Measurements from ENCODE around the gene CORO7.

CORO7 gene

GRCh38 chr16:4385789-4386450 lies 30.5 kb downstream of the CORO7 start:
- no peak for FAIRE-seq

DNA sequence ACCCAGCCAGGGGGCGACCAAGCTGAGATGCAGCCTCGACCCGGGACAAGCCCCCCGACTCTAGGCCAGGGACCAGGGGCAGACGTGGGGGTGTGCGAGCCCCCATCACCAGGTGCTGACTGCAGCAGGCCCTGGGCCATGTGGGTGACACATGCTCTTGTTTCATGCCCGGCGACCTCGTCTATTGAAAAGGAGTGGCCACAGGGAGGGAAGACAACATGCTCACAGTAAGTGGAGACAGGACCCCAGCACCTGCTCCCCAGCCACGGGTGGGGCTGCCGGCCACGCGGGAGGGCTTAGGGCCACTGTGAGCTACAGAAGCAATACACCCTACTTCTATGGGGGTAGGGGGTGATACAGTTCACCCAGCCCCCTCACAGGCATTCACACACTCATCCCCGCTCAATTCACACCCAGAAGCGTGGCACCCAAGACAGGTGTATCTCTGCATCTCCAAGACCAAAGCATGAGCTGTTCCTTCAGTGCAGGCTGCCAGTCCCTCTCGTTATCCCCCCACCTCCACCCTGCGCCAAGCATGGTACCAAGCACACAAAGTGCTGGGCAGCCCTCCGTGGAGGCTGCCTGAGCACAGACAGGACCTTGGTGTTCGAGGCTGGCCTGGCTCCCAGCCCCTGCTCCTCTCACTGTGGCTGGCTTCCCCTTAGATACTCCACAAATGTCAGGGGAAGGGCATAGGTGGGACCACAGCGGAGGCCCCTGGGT lies 31.2 kb downstream of the CORO7 start:
- no peak for FAIRE-seq

More at GRCh38 chr16:4385789-4386450, 30.5 kb downstream of the CORO7 start:
- DNase-seq (ENCODE audit: insufficient read length, low spot score): no peak

DNA sequence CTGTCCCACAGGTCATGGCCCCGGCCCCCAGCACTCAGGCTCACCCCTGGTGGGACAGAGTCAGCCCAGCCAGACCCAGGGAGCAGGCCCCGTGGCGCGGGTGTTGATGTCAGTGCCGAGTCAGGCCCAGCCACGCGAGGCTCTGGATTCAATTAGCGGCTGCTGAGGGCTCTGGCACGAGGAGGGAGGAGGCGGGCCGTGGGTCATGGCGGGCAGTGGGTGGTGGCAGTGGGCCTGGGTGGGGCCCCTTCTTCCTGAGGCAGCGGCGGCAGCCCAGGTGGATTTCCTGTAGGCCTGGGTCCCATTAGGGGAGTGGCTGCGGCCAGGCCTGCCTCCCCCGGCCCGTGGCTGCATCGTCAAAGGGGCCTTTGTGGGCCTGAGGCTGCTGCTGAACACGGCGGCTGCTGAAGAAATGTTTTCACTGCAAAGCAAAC lies 31.9 kb downstream of the CORO7 start:
- FAIRE-seq: no peak
- no peak for DNase-seq (ENCODE audit: insufficient read length, low spot score)

More for the DNA sequence above, 31.2 kb downstream of the CORO7 start:
- no peak for DNase-seq (ENCODE audit: insufficient read length, low spot score)

GRCh38 chr16:4383591-4384444 lies 32.6 kb downstream of the CORO7 start:
- FAIRE-seq: no peak

DNA sequence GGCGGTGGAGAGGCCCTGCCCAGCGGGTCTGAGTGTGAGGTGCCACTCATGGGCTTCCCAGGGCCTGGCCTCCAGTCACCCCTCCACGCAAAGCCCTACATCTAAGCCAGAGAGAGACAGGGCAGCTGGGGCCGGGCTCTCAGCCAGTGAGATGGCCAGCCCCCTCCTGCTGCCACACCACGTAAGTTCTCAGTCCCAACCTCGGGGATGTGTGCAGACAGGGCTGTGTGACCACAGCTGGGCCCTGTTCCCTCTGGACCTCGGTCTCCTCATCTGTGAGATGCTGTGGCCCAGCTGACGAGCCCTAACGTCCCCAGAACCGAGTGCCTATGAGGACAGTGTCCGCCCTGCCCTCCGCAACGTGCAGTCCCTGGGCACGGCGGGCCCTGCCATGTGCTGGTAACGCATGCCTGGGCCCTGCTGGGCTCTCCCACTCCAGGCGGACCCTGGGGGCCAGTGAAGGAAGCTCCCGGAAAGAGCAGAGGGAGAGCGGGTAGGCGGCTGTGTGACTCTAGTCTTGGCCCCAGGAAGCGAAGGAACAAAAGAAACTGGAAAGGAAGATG lies 33.5 kb downstream of the CORO7 start:
- FAIRE-seq: no peak
- DNase-seq (ENCODE audit: insufficient read length, low spot score): no peak

More at GRCh38 chr16:4383591-4384444, 32.6 kb downstream of the CORO7 start:
- no peak for DNase-seq (ENCODE audit: insufficient read length, low spot score)

DNA sequence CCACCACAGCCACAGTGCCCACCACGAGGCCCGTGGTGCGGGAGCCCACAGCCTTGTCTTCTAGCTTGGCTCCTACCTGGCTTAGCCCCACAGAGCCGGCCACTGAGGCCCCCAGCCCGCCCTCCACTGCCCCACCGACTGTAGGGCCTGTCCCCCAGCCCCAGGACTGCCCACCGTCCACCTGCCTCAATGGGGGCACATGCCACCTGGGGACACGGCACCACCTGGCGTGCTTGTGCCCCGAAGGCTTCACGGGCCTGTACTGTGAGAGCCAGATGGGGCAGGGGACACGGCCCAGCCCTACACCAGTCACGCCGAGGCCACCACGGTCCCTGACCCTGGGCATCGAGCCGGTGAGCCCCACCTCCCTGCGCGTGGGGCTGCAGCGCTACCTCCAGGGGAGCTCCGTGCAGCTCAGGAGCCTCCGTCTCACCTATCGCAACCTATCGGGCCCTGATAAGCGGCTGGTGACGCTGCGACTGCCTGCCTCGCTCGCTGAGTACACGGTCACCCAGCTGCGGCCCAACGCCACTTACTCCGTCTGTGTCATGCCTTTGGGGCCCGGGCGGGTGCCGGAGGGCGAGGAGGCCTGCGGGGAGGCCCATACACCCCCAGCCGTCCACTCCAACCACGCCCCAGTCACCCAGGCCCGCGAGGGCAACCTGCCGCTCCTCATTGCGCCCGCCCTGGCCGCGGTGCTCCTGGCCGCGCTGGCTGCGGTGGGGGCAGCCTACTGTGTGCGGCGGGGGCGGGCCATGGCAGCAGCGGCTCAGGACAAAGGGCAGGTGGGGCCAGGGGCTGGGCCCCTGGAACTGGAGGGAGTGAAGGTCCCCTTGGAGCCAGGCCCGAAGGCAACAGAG lies 34.2 kb downstream of the CORO7 start:
- no peak for FAIRE-seq
- DNase-seq (ENCODE audit: insufficient read length, low spot score): no peak

DNA sequence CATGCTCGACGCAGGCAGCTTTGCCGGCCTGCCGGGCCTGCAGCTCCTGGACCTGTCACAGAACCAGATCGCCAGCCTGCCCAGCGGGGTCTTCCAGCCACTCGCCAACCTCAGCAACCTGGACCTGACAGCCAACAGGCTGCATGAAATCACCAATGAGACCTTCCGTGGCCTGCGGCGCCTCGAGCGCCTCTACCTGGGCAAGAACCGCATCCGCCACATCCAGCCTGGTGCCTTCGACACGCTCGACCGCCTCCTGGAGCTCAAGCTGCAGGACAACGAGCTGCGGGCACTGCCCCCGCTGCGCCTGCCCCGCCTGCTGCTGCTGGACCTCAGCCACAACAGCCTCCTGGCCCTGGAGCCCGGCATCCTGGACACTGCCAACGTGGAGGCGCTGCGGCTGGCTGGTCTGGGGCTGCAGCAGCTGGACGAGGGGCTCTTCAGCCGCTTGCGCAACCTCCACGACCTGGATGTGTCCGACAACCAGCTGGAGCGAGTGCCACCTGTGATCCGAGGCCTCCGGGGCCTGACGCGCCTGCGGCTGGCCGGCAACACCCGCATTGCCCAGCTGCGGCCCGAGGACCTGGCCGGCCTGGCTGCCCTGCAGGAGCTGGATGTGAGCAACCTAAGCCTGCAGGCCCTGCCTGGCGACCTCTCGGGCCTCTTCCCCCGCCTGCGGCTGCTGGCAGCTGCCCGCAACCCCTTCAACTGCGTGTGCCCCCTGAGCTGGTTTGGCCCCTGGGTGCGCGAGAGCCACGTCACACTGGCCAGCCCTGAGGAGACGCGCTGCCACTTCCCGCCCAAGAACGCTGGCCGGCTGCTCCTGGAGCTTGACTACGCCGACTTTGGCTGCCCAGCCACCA lies 35.1 kb downstream of the CORO7 start:
- DNase-seq (ENCODE audit: insufficient read length, low spot score) (no peak), FAIRE-seq (no peak)

- no peak for FAIRE-seq
Observed at GRCh38 chr16:4380119-4381063, 36.0 kb downstream of the CORO7 start.

GRCh38 chr16:4378999-4379690 lies 37.3 kb downstream of the CORO7 start:
- FAIRE-seq: no peak

More at GRCh38 chr16:4380119-4381063, 36.0 kb downstream of the CORO7 start:
- DNase-seq (ENCODE audit: insufficient read length, low spot score): no peak

GRCh38 chr16:4378161-4378666 lies 38.2 kb downstream of the CORO7 start:
- FAIRE-seq (no peak), DNase-seq (ENCODE audit: insufficient read length, low spot score) (no peak)

More at GRCh38 chr16:4378999-4379690, 37.3 kb downstream of the CORO7 start:
- DNase-seq (ENCODE audit: insufficient read length, low spot score): no peak

DNA sequence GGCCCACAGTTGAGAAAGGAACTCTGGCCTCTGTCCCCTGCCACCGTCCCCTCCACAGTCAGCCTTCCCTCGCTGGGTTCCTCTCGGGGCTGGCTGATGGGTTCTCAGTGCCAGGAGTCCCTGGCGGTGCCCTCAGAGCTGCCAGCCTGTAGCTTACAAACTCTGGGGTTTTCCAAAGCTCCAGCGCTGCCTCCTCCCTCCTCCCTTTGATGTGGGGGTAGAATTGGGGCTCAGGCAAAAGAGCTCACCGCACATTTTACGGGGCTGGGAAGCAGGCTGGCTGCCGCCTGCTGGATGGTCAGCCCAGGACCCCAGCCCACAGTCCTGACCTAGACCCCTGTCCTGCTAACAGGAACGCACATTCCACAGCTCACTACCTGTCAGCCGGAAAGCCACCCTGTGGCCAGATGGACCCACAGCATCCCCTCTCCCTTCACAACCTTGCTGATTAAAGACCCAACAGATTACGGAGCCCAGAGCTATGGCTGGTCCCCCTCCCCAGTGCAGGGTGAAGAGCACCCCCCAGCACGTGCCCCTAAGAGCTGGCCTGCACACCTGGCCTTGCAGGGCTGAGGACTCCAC lies 38.7 kb downstream of the CORO7 start:
- DNase-seq (ENCODE audit: insufficient read length, low spot score) (no peak), FAIRE-seq (no peak)

GRCh38 chr16:4376893-4377572 lies 39.4 kb downstream of the CORO7 start:
- no peak for FAIRE-seq

DNA sequence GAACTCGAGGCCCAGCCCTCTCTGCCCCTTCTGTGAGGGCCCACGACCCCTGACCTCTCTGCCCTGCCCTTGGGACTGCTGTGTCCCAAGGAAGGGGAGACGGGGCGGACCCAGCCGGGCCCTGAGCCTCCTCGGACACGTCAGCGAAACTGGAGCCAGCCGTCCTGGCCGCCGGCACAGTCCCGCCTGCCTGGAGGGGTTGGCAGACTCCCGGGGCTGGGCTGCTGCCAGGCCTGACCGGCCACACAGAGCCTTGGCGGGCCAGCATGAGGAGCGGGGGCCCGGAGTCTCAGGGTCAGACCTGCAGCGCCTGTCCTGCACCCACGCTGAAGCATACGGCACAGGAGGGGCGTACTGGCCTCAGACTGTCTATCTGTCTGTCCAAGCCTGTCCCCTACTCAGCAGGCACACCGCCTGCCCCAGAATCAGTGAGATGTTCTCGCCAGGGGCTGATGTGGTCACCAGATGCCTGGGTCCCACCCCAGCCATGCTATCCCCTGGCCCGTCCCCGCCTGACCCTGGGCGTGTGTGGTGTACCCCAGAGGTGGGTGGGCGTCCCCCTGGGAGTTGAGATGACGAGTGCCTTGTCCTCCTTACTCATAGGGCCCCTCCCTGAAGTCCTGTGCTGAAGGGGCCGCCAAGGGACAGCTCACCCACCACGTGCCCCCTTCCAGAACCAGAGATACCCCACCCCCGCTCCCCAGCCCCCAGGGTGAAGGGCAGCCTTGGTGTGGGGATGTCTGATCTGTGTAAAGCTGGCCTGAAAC lies 40.1 kb downstream of the CORO7 start:
- FAIRE-seq (no peak), DNase-seq (ENCODE audit: insufficient read length, low spot score) (no peak)

More at GRCh38 chr16:4376893-4377572, 39.4 kb downstream of the CORO7 start:
- DNase-seq (ENCODE audit: insufficient read length, low spot score): no peak

GRCh38 chr16:4375717-4376116 lies 40.7 kb downstream of the CORO7 start:
- no peak for DNase-seq (ENCODE audit: insufficient read length, low spot score)

More at GRCh38 chr16:4375717-4376116, 40.7 kb downstream of the CORO7 start:
- no peak for FAIRE-seq

Measured in GM19239 (cell line).